Stimulated activated naive CD8-positive, alpha-beta T cell treated with anti-CD3 and anti-CD28 coated beads, Interleukin-15, Interleukin-2, amounts not matched to agents 100 ng/mL and 50 ng/mL, for 24 hours (primary cell): ENCODE data around the gene JPH4.
"Not testable (repeated sequence)": the region's sequence is repeated elsewhere in the genome, so short reads cannot be mapped to it uniquely, and the experiment has no call there.

Source experiments
- H3K27ac Mint-ChIP-seq: one replicate; pipeline ENCODE4 v1.8.0; 2021; ENCODE audit warnings: mild to moderate bottlenecking, mixed read lengths
- H3K27me3 Mint-ChIP-seq: one replicate; pipeline ENCODE4 v1.8.0; 2021; ENCODE audit warnings: mixed read lengths
- H3K36me3 Mint-ChIP-seq: one replicate; pipeline ENCODE4 v1.8.0; 2021; ENCODE audit warnings: low read depth, mixed read lengths
- H3K4me1 Mint-ChIP-seq: one replicate; pipeline ENCODE4 v1.8.0; 2021; ENCODE audit warnings: low read depth, mixed read lengths
- H3K4me3 Mint-ChIP-seq: one replicate; pipeline ENCODE4 v1.8.0; 2021; ENCODE audit warnings: mild to moderate bottlenecking, mixed read lengths
- H3K9me3 Mint-ChIP-seq: one replicate; pipeline ENCODE4 v1.8.0; 2021; ENCODE audit warnings: mixed read lengths

JPH4 gene

DNA sequence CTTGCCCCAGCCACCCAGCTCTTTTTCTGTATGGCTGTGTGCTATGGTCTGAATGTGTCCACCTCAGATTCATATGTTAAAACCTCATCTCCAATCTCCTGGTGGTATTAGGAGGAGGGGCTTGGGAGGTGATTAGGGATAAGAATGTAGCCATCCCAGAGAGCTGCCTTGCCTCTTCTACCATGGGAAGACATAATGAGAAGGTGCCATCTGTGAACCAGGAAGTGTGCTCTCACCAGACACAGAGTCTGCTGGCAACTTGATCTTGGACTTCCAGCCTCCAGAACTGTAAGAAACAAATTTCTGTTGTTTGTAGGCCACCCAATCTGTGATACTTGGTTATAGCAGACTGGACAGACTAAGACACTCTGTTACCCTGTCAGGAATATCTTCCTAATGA lies 22.8 kb upstream of the JPH4 start:
- Mint-ChIP-seq H3K4me1 (peaks cover 15% of the 10 kb centered on the region), H3K36me3 (no peaks in the 10 kb centered on the region), H3K27ac (no peak overlapping the region), H3K9me3 (no peaks in the 10 kb centered on the region), H3K27me3 (peaks cover 3% of the 10 kb centered on the region), H3K4me3 (no peak overlapping the region)

- Mint-ChIP-seq H3K9me3 (no peaks in the 10 kb centered on the region), H3K4me3 (no peak overlapping the region), H3K27me3 (peaks cover 3% of the 10 kb centered on the region), H3K27ac (no peak overlapping the region), H3K4me1 (peaks cover 9% of the 10 kb centered on the region), H3K36me3 (no peaks in the 10 kb centered on the region)
Observed at GRCh38 chr14:23600806-23601205, 22.2 kb upstream of the JPH4 start.

GRCh38 chr14:23600322-23600707 lies 21.7 kb upstream of the JPH4 start:
- no peaks in the 10 kb centered on the region for H3K36me3 Mint-ChIP-seq
- no peak overlapping the region for H3K4me3 Mint-ChIP-seq
- no peak overlapping the region for H3K27ac Mint-ChIP-seq
- peaks cover 4% of the 10 kb centered on the region for H3K4me1 Mint-ChIP-seq
- peaks cover 3% of the 10 kb centered on the region for H3K27me3 Mint-ChIP-seq
- no peaks in the 10 kb centered on the region for H3K9me3 Mint-ChIP-seq

DNA sequence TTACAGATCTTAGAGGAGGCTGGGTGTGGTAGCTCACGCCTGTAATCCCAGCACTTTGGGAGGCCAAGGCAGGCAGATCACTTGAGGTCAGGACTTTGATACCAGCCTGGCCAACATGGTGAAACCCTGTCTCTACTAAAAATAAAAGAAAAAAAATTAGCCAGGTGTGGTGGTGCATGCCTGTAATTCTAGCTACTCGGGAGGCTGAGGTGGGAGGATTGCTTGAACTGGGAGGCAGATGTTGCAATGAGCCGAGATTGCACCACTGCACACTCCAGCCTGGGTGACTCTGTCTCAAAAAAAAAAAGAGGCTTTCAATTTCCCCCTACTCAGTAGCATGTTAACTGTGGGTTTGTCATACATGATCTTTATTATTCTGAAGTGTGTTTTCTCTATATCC lies 15.6 kb upstream of the JPH4 start:
- not testable (repeated sequence) for H3K9me3 Mint-ChIP-seq, H3K27ac Mint-ChIP-seq, H3K4me3 Mint-ChIP-seq, H3K27me3 Mint-ChIP-seq, H3K4me1 Mint-ChIP-seq, H3K36me3 Mint-ChIP-seq

DNA sequence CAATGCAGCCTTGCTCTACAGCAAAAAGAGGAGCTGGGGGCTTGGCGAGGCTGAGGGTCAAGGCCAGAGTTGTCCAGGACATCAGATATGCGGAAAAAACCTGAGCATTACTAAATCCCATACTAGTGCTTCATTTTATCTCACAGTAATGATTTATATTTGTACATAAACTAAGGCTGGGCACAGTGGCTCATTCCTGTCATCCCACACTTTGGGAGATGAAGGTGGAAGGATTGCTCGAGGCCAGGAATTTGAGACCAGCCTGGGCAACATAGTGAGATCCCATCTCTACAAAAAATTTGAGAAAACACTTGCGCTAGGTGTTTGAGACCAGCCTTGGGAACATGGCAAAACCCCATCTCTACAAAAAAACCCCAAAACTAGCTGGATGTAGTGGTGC lies 11.6 kb upstream of the JPH4 start:
- Mint-ChIP-seq H3K4me1 (peaks cover 4% of the 10 kb centered on the region), H3K36me3 (no peaks in the 10 kb centered on the region), H3K27me3 (peaks cover 4% of the 10 kb centered on the region), H3K9me3 (no peaks in the 10 kb centered on the region), H3K27ac (no peak overlapping the region), H3K4me3 (no peak overlapping the region)

DNA sequence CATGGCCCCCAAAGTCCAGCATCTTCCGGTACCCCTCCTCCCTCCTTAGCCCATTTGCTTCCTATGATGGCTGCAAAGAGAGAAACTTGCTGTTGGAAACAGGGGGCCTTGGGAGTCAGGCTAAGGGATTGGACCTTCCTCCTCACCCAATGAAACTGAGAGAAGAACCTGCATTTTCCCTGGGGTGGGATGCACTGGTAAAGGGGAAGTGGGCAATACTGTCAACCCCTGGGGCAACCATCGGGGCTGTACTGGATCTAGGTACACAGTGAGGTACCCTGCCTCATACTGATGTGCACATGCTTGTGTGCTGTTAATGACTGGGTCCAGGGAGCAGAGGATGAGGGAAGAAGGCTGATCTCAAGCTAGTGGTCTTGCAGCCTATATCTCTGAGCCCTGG lies 11.0 kb upstream of the JPH4 start:
- Mint-ChIP-seq H3K27me3 (peaks cover 4% of the 10 kb centered on the region), H3K9me3 (no peaks in the 10 kb centered on the region), H3K4me3 (no peak overlapping the region)

DNA sequence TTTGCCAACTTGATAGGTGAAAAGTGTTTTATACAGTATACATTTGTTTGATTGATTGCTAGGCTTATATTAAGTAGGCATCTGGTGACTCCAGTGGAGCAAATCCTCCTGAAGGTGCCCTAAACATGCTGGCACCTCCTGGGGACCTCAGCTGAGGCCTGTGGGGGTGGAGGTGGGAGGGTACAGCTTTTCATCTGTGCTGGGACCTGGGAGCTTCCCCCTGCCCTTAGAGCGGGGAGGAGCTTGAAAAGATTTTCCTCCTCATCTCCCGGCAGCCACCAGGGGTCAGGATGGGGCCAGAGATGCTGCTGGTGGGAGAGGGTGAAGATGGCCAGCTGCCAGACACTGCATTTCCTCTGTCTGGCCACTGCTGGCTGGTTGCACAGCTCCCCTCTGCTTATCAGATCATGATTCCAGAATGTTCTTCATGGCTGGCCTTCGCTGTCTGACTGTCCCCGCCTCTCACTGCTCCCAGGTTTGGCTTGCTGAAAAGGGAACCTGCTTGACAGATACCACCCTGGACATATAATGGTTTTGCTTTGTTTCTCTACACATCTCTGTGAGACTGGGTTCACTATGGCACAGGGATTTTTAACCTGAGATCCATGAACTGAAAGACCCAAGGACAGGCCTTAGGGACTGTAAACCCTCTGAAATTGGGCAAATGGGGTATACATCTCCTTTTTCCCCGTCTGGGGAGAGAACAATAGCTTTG lies 10.5 kb upstream of the JPH4 start:
- H3K36me3 Mint-ChIP-seq: no peaks in the 10 kb centered on the region
- H3K27ac Mint-ChIP-seq: no peak overlapping the region
- H3K9me3 Mint-ChIP-seq: no peaks in the 10 kb centered on the region
- peaks cover 4% of the 10 kb centered on the region for H3K4me1 Mint-ChIP-seq
- H3K4me3 Mint-ChIP-seq: no peak overlapping the region
- peaks cover 4% of the 10 kb centered on the region for H3K27me3 Mint-ChIP-seq

More for the DNA sequence above, 11.0 kb upstream of the JPH4 start:
- no peak overlapping the region for H3K27ac Mint-ChIP-seq
- peaks cover 4% of the 10 kb centered on the region for H3K4me1 Mint-ChIP-seq
- no peaks in the 10 kb centered on the region for H3K36me3 Mint-ChIP-seq

DNA sequence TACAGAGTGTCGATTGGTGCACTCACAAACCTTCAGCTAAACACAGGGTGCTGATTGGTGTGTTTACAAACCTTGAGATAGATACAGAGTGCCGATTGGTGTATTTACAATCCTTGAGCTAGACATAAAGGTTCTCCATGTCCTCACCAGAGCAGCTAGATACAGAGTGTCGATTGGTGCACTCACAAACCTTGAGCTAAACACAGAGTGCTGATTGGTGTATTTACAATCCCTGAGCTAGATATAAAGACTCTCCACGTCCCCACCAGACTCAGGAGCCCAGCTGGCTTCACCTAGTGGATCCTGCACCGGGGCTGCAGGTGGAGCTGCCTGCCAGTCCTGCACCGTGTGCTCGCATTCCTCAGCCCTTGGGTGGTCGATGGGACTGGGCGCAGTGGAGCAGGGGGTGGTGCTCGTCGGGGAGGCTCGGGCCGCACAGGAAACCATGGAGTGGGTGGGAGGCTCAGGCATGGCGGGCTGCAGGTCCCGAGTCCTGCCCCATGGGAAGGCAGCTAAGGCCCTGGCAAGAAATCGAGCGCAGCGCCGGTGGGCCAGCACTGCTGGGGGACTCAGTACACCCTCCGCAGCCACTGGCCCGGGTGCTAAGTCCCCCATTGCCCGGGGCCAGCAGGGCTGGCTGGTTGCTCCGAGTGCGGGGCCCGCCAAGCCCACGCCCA lies 6.1 kb upstream of the JPH4 start:
- H3K27me3 Mint-ChIP-seq: peaks cover 23% of the 10 kb centered on the region
- not testable (repeated sequence) for H3K4me1 Mint-ChIP-seq, H3K9me3 Mint-ChIP-seq, H3K27ac Mint-ChIP-seq, H3K36me3 Mint-ChIP-seq, H3K4me3 Mint-ChIP-seq

DNA sequence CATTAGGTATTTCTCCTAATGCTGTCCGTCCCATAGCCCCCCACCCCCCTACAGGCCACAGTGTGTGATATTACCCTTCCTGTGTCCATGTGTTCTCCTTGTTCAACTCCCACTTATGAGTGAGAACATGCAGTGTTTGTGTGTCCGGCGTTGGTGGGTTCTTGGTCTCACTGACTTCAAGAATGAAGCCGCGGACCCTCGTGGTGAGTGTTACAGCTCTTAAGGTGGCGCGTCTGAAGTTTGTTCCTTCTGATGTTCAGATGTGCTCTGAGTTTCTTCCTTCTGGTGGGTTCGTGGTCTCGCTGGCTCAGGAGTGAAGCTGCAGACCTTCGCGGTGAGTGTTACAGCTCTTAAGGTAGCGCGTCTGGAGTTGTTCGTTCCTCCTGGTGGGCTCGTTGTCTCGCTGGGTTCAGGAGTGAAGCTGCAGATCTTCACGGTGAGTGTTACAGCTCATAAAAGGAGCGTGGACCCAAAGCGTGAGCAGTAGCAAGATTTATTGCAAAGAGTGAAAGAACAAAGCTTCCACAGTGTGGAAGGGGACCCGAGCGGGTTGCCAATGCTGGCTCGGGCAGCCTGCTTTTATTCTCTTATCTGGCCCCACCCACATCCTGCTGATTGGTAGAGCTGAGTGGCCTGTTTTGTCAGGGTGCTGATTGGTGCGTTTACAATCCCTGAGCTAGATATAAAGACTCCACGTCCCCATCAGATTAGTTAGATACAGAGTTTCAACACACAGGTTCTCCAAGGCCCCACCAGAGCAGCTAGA lies 5.4 kb upstream of the JPH4 start:
- H3K27ac Mint-ChIP-seq, H3K9me3 Mint-ChIP-seq, H3K4me1 Mint-ChIP-seq, H3K36me3 Mint-ChIP-seq, H3K4me3 Mint-ChIP-seq: not testable (repeated sequence)
- H3K27me3 Mint-ChIP-seq: peaks cover 26% of the 10 kb centered on the region

DNA sequence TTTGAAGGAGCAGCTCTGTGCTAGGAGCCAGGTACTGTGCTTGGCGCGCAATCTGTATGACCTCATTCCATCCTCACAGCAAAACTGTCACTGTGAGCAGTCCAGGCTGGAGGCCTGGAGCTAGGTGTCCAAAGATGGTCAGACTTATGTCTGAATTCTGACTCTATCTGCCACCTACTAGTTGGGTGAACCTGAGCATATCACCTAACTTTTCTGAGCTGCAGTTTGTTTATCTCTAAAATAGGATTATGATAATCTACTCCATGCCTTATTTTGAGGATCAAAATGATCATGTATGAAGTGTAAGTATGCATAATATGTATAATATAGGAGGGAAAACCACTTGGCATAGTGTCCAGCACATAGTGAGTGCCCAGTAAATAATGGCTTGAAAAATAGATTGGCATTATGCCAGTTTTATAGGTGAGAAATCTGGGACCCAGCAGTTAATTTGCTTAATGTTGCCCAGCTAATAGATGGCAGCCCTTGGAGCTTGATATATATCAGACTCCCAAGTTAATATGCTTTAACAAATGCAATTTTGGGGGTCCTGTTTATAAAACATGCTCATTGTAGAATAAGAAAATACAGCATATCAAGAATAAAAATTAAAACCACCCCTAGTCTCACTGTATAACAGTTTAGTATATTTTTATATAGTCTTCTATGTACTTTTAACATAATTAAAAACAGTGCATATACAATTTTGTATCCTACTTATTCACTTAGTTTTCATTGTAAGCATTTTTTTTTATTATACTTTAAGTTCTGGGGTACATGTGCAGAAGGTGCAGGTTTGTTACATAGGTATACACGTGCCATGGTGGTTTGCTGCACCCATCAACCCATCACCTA lies 4.5 kb upstream of the JPH4 start:
- H3K27me3 Mint-ChIP-seq: peaks cover 28% of the 10 kb centered on the region
- no peak overlapping the region for H3K27ac Mint-ChIP-seq
- H3K4me3 Mint-ChIP-seq: no peak overlapping the region
- H3K9me3 Mint-ChIP-seq: no peaks in the 10 kb centered on the region
- no peaks in the 10 kb centered on the region for H3K36me3 Mint-ChIP-seq
- H3K4me1 Mint-ChIP-seq: peaks cover 7% of the 10 kb centered on the region

DNA sequence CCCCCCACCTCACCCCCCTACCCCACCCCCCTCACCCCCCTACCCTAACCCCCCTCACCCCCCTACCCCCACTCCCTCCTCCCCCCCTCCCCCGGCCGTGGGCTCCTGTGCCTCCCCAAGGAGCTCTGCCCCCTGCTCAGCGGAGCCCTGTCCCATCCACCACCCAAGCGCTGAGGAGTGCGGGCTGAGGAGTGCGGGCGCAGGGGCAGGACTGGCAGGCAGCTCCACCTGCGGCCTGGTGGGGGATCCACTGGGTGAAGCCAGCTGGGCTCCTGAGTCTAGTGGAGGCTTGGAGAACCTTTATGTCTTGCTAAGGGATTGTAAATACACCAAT lies 2.3 kb upstream of the JPH4 start:
- Mint-ChIP-seq H3K27ac (no peak overlapping the region), H3K4me1 (peaks cover 14% of the 10 kb centered on the region), H3K27me3 (peaks cover 37% of the 10 kb centered on the region), H3K4me3 (no peak overlapping the region), H3K36me3 (no peaks in the 10 kb centered on the region), H3K9me3 (no peaks in the 10 kb centered on the region)

DNA sequence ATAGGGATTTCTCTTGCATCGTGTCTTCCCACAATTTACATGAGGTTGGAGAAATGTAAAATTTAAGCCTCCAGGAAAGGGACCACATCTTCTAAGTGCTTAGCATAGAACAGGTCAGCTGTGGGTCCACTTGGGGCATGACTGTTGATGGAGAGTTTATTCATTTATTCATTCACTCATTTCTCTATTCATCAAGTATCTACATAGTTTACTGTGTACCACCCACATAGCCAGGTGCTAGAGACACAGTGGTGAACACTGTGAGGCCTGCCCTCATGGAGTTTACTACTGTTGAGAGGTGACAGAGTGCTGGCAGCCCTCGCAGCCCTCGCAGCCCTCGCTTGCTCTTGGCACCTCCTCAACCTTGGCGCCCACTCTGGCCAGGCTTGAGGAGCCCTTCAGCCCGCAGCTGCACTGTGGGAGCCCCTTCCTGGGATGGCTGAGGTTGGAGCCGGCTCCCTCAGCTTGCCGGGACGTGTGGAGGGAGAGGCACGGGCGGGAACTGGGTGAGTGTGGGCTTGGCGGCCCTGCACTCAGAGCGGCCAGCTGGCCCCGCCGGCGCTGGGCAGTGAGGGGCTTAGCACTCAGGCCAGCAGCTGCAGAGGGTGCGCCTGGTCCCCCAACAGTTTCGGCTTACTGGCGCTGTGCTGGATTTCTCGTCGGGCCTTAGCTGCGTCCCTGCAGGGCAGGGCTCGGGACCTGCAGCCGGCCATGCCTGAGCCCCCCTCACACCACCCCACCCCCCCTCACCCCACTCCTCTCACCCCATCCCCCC lies 1.7 kb upstream of the JPH4 start:
- H3K4me1 Mint-ChIP-seq: peaks cover 14% of the 10 kb centered on the region
- H3K27me3 Mint-ChIP-seq: peaks cover 39% of the 10 kb centered on the region
- no peaks in the 10 kb centered on the region for H3K9me3 Mint-ChIP-seq

DNA sequence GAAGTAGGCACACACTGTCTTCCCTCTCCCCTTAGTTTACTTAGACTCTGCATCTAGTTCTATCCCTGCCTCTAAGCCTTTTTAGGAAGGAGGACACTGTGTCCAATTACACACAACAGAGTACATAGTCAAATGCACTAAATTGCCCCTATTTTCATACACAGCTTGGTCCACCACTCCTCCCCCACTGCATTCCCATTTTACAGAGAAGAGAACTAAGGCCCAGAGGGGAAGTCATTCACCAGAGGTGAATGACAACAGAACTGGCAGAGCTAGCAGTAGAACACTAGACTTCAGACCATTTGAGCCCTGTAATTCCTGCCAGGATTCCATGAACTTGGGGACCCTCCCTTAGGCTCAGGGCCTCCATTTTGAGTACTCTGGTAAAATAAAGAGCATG lies 1.1 kb upstream of the JPH4 start:
- H3K4me3 Mint-ChIP-seq: no peak overlapping the region
- H3K4me1 Mint-ChIP-seq: peaks cover 14% of the 10 kb centered on the region
- H3K27me3 Mint-ChIP-seq: peaks cover 45% of the 10 kb centered on the region
- no peaks in the 10 kb centered on the region for H3K36me3 Mint-ChIP-seq
- no peaks in the 10 kb centered on the region for H3K9me3 Mint-ChIP-seq
- no peak overlapping the region for H3K27ac Mint-ChIP-seq

More for the DNA sequence above, 1.7 kb upstream of the JPH4 start:
- Mint-ChIP-seq H3K27ac (no peak overlapping the region), H3K4me3 (no peak overlapping the region), H3K36me3 (no peaks in the 10 kb centered on the region)

GRCh38 chr14:23579311-23579630 lies 681 bp upstream of the JPH4 start:
- H3K4me3 Mint-ChIP-seq: no peak overlapping the region
- no peaks in the 10 kb centered on the region for H3K36me3 Mint-ChIP-seq
- peaks cover 50% of the 10 kb centered on the region for H3K27me3 Mint-ChIP-seq
- no peak overlapping the region for H3K27ac Mint-ChIP-seq
- H3K9me3 Mint-ChIP-seq: no peaks in the 10 kb centered on the region
- H3K4me1 Mint-ChIP-seq: peaks cover 14% of the 10 kb centered on the region
